AG09309 (cell line): ENCODE results near the gene OMA1.
"Not testable (repeated sequence)": the region's sequence is repeated elsewhere in the genome, so short reads cannot be mapped to it uniquely, and the experiment has no call there.

Experiments
- DNase-seq: peaks from one replicate; pipeline ENCODE4 v3.0.0-alpha.2; 2010; ENCODE audit warnings: low read depth
- H3K4me3 ChIP-seq: 2 replicates; pipeline ENCODE4 v1.5.1; 2011; ENCODE audit warnings: mild to moderate bottlenecking, low read depth, low read length, moderate library complexity; ENCODE audit not compliant: control insufficient read depth
- CTCF ChIP-seq: IDR thresholded peaks from 2 replicates; pipeline ENCODE4 v1.5.1; 2011; ENCODE audit warnings: mild to moderate bottlenecking, low read depth, low read length, inconsistent platforms; ENCODE audit not compliant: insufficient read depth, control insufficient read depth; ENCODE audit errors: missing control alignments

OMA1 gene

DNA sequence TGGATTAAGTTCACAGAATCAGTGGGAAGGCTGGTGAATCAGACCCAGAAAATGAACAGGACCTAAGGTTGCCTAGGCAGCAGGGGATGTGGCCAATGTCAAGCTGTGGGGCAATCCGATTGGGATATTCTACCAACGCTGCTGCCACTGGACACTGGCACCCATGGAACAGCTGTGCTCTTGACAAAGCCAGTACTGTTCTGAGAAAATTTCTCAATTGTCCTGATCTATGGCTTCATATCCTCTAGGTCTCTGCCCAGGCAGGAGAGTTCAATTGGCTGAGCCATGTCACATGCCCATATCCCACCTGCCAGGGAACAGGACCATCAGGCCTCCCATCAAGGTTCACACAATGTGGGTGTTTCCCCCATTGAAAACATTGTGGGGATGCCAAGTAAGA is 24.3 kb upstream of the OMA1 start:
- no peak overlapping the region for H3K4me3 ChIP-seq
- no peak for DNase-seq
- no peak for TF ChIP-seq CTCF

DNA sequence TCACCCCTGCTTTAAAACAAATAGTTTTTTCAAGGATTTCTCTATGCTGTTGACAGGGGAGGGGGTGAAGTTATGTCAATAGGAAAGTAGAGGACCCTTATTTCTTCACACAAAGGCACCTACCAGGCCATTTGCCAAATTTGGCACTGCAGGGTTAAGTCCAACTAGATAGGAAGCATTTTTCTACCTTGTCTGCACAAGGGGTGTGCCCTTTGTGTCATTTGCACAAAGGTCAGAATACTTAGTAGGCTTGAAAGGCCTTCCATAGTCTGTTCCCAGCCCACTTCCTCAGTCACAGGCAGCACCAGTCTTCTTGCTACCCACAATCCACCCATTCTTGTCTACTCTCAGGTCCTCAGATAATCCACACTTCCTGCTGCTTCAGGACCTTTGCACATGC is 23.6 kb upstream of the OMA1 start:
- TF ChIP-seq CTCF: no peak
- DNase-seq: no peak
- no peak overlapping the region for H3K4me3 ChIP-seq

DNA sequence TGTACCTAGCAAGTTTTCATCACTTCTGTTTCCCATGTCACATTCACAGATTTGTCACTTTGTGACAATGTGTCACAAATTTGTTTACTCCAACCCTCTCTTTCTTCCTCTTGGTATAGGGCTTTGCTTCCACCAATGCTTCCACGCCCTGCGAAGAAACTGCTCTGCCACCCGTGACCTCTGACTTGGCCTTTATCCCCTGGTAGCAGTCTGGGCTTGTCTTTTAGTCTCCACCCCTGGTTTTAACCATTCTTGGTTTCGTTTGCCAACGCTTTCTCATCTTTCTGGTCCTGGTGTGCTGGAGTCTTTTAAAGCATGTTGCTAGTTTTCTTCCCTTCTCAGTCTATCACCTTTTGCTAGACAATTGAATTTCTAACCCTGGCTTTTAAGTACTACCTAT is 22.4 kb upstream of the OMA1 start:
- TF ChIP-seq CTCF: no peak
- no peak for DNase-seq
- H3K4me3 ChIP-seq: no peak overlapping the region

DNA sequence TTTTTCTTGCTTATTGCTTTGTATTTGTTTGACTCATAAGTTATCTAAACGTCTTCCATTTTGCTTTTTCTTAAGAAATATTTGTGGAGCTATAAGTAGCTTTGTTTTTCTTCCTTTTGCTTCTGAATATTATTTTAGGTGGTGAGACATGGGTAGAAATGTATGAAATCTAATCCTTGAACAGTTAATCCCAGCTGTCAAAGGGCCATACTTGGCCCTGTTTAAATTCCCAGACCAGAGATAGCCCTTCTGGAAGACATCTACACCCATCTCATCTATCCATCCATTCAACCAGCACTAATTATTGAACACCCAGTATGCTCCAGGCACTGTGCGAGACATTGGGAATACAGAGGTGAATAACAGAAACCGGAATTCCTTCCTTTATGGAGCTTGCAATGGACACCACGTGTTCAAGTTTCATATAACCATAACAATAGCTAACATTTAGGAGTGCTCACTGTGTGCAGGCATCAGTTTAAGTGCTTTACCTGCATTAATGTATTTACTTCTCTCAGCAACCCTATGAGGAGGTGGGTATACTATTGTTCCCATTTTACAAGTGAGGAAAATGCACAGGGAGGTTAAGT is 21.8 kb upstream of the OMA1 start:
- no peak overlapping the region for H3K4me3 ChIP-seq
- TF ChIP-seq CTCF: no peak
- DNase-seq: no peak

DNA sequence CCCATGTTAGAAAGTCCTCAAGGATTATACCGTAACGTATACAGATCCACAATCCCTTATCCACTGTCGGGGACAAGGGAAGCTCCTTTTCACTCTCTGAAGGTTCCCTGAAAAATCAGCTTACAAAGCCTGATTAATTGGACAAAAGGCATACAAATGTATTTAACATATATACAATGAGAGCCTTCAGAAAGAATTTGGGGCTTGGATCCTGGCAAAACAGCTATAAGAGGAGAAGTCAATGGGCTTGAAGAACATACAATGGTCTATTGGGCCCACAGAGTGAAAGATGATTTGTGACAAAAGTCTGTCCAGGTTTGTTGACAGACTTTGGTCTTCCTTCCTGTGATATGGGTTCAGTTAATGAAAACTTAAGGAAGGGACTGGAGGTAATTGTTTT is 19.8 kb upstream of the OMA1 start:
- DNase-seq: no peak
- no peak for TF ChIP-seq CTCF
- H3K4me3 ChIP-seq: no peak overlapping the region

DNA sequence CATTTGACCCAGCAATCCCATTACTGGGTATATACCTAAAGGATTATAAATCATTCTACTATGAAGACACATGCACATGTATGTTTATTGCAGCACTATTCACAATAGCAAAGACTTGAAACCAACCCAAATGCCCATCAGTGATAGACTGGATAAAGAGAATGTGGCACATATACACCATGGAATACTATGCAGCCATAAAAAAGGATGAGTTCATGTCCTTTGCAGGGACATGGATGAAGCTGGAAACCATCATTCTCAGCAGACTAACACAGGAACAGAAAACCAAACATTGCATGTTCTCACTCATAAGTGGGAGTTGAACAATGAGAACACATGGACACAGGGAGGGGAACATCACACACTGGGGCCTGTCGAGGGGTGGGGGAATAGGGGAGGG is 17.2 kb upstream of the OMA1 start:
- DNase-seq, H3K4me3 ChIP-seq: not testable (repeated sequence)

GRCh38 chr1:58561633-58562032 is 15.1 kb upstream of the OMA1 start:
- TF ChIP-seq CTCF: no peak

More at GRCh38 chr1:58561633-58562032, 15.1 kb upstream of the OMA1 start:
- no peak overlapping the region for H3K4me3 ChIP-seq
- no peak for DNase-seq
